ENCODE data around the gene PPTC7. TPM values are rescaled to one million over a fixed set of nuclear protein-coding genes. Genes with fewer than 3 reads are reported as not detected.
"Not testable (repeated sequence)": the region's sequence is repeated elsewhere in the genome, so short reads cannot be mapped to it uniquely, and the experiment has no call there.

PPTC7 gene
- total RNA-seq, 2 donors from 2014 or later, result 11.2 to 21.8 TPM

DNA sequence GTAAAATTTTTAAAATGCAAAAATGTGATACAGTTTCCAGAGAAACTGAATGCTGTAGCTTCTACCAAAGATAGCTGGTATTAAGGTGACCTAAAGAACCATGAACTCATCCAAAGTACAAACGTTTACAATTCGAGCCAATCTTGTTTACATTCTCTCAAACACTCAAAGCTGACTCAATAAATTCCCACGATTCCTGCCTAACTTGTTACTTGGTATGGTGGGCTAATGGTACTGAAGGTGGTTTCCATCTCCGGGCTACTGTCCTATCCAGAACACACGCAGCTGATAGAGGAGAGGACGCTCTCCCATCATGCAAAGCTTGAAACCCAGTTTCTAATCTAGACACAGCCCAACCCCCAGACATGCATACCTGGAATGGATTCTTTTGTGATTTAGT, 49.5 kb downstream of the PPTC7 start:
- intact Hi-C loops (cut with DNase I), result no loop called here
- no peak for TF ChIP-seq POLR2A (IDR thresholded peaks at IDR 0.05)
- TF ChIP-seq, protein P1, sequence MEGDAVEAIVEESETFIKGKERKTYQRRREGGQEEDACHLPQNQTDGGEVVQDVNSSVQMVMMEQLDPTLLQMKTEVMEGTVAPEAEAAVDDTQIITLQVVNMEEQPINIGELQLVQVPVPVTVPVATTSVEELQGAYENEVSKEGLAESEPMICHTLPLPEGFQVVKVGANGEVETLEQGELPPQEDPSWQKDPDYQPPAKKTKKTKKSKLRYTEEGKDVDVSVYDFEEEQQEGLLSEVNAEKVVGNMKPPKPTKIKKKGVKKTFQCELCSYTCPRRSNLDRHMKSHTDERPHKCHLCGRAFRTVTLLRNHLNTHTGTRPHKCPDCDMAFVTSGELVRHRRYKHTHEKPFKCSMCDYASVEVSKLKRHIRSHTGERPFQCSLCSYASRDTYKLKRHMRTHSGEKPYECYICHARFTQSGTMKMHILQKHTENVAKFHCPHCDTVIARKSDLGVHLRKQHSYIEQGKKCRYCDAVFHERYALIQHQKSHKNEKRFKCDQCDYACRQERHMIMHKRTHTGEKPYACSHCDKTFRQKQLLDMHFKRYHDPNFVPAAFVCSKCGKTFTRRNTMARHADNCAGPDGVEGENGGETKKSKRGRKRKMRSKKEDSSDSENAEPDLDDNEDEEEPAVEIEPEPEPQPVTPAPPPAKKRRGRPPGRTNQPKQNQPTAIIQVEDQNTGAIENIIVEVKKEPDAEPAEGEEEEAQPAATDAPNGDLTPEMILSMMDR (IDR thresholded peaks at IDR 0.05), result no peak
- no peak for TF ChIP-seq POLR2AphosphoS5 (IDR thresholded peaks at IDR 0.05)
- DNase-seq (ENCODE audit: low spot score), result no peak
- H3K4me3 ChIP-seq, result no peak overlapping the region
- H3K27ac ChIP-seq, result no peak overlapping the region
- no peaks in the 10 kb centered on the region for H3K9me3 ChIP-seq
- H3K4me1 ChIP-seq (replicated peaks), result peaks cover 12% of the 10 kb centered on the region
- 43% methylated on average over 6 of the region's 6 CpGs for WGBS
- no peaks in the 10 kb centered on the region for H3K36me3 ChIP-seq
- no peaks in the 10 kb centered on the region for H3K27me3 ChIP-seq (replicated peaks; ENCODE audit: insufficient read depth)

DNA sequence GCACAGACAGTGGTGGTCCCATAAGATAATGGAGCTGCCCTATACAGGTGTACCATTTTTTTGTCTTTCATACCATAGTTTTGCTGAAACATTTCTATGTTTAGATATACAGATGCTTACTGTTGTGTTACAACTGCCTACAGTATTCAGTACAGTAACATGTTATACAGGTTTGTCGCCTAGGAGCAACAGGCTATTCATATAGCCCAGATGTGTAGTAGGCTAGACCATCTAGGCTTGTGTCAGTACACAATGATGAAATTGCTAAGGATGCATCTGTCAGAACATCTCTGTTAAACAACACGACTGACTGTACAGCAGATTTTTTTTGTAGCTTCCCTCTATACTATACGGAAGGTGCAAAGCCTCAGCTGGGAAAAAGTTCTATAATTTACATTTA, 50.5 kb downstream of the PPTC7 start:
- H3K27ac ChIP-seq, result no peak overlapping the region
- intact Hi-C loops (cut with DNase I), result no loop called here
- no peaks in the 10 kb centered on the region for H3K9me3 ChIP-seq
- H3K27me3 ChIP-seq (replicated peaks; ENCODE audit: insufficient read depth), result no peaks in the 10 kb centered on the region
- no peak overlapping the region for H3K4me3 ChIP-seq
- 90% methylated on average over 3 of the region's 3 CpGs for WGBS
- TF ChIP-seq, protein P1 (IDR thresholded peaks at IDR 0.05), result no peak
- no peak for TF ChIP-seq POLR2A (IDR thresholded peaks at IDR 0.05)
- no peak for TF ChIP-seq POLR2AphosphoS5 (IDR thresholded peaks at IDR 0.05)
- DNase-seq (ENCODE audit: low spot score), result no peak
- peaks cover 12% of the 10 kb centered on the region for H3K4me1 ChIP-seq (replicated peaks)
- H3K36me3 ChIP-seq, result no peaks in the 10 kb centered on the region

DNA sequence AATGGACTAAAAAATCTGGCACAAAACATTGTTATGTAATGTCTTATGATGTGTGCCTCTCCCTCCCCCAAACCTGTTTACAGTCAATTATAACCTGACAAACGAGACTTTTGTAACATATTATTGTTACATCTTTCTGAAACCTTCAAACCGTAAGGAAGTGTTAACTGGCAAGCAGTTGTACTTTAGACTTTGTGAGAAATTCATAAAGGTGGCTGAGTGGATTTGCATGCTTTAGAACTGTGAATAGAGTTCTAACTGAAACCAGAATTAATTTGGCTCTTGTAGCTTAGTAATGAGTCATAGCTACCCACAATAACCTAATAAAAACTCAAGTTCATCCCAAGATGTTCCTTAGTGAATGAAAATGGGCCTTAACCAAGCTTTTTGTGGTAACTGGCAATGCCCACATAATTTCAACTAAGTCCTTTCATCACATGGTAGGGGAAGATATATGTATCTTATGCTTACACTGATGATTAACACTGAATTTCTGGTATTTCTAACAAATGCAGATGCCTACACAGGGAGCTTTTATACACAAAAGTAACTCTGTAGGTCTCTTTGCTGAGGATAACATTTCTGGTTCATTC, 51.3 kb downstream of the PPTC7 start:
- peaks cover 12% of the 10 kb centered on the region for H3K4me1 ChIP-seq (replicated peaks)
- H3K4me3 ChIP-seq, result no peak overlapping the region
- intact Hi-C loops (cut with DNase I), result no loop called here
- no peaks in the 10 kb centered on the region for H3K36me3 ChIP-seq
- no peaks in the 10 kb centered on the region for H3K27me3 ChIP-seq (replicated peaks; ENCODE audit: insufficient read depth)
- TF ChIP-seq, protein P1 (IDR thresholded peaks at IDR 0.05), result no peak
- TF ChIP-seq POLR2A (IDR thresholded peaks at IDR 0.05) (no peak), POLR2AphosphoS5 (IDR thresholded peaks at IDR 0.05) (peak; percentile 49)
- 17% methylated on average over 2 of the region's 2 CpGs for WGBS
- no peaks in the 10 kb centered on the region for H3K9me3 ChIP-seq
- H3K27ac ChIP-seq, result peak overlapping the region; percentile 0 to 50
- no peak for DNase-seq (ENCODE audit: low spot score)

DNA sequence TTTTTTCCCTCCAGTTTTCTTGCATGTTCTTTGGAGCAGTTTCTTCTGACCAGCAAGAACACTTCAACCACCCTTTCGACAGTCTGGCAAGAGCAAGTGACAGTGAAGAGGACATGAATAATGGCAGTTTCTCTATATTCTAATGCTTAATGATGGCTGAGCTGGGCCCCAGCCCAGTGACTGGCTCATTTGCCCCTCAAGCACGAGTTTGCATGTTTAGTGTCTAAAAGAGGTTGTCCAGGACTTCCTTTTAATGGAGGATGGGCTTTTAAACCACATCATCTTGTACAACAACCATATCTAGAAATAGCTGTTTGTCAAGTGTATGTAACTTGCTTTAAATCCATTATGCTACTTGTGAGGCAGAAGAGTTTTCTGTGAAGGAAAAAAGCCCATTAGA, 52.6 kb downstream of the PPTC7 start:
- 63% methylated on average over 2 of the region's 2 CpGs for WGBS
- Histone ChIP-seq H3K27me3 (replicated peaks; ENCODE audit: insufficient read depth) (no peaks in the 10 kb centered on the region), H3K36me3 (no peaks in the 10 kb centered on the region), H3K27ac (no peak overlapping the region), H3K4me3 (no peak overlapping the region), H3K4me1 (replicated peaks) (peaks cover 12% of the 10 kb centered on the region), H3K9me3 (no peaks in the 10 kb centered on the region)
- no peak for DNase-seq (ENCODE audit: low spot score)
- TF ChIP-seq, protein P1 (IDR thresholded peaks at IDR 0.05), result no peak
- no peak for TF ChIP-seq POLR2AphosphoS5 (IDR thresholded peaks at IDR 0.05)
- TF ChIP-seq POLR2A (IDR thresholded peaks at IDR 0.05), result no peak
- intact Hi-C loops (cut with DNase I), result no loop called here

DNA sequence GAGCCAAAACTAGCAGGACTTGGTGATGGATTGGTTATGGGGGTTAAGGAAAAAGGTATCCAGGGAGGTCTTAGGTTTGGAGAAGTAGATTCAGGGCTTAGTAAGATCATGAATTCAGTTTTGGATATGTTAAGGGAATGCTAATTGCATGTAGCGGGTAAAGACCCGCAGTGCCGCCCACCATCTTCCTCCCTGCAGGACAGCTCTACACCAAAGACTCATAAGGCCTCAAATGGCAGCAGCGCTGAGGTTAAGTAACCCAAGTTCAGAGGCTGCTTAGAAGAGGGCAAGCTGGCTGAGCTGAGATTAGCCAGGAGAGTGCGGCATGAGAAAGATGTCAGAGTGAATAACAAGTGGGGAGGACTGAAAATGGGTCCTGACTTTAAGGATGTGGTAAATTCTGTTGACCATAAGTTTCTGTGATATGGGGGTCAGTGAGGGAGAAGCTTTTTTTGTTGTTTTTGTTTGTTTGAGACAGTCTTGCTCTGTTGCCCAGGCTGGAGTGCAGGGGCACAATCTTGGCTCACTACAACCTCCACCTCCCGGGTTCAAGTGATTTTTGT, 54.8 kb downstream of the PPTC7 start:
- DNase-seq (ENCODE audit: low spot score), result no peak
- Histone ChIP-seq H3K27ac (no peak overlapping the region), H3K4me1 (replicated peaks) (peaks cover 7% of the 10 kb centered on the region), H3K36me3 (no peaks in the 10 kb centered on the region), H3K4me3 (no peak overlapping the region), H3K27me3 (replicated peaks; ENCODE audit: insufficient read depth) (no peaks in the 10 kb centered on the region), H3K9me3 (no peaks in the 10 kb centered on the region)
- TF ChIP-seq POLR2AphosphoS5 (IDR thresholded peaks at IDR 0.05), result no peak
- TF ChIP-seq POLR2A (IDR thresholded peaks at IDR 0.05), result no peak
- TF ChIP-seq, protein P1 (IDR thresholded peaks at IDR 0.05), result no peak
- intact Hi-C loops (cut with DNase I), result no loop called here
- 96% methylated on average over 6 of the region's 6 CpGs for WGBS

DNA sequence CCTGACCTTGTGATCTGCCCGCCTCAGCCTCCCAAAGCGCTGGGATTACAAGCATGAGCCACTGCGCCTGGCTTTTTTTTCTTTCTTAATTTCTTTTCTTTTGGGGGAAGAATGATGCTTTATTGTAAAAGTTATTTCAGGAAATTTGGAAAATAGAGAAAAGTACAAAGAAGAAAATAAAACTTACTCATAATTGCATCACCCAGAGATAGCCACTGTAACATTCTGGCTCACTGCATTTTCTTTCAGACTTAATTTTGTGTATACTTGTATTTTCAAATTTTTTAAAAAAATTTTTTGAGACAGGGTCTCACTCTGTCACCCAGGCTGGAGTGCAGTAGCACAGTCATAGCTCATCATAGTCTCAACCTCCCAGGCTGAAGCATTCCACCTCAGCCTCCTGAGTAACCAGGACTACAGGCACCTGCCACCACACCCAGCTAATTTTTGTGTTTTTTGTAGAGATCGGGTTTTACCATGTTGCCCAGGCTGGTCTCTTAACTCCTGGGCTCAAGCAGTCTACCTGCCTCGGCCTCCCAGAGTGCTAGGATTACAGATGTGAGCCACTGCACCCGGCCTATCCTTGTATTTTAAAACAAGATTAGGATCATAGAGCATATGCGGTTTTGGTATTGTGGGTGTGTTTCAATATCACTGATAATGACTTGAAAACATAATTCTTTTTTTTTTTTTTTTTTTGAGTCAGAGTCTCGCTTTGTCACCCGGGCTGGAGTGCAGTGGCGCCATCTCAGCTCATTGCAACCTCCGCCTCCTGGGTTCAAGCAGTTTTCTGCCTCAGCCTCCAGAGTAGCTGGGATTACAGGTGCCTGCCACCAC, 62.0 kb downstream of the PPTC7 start:
- H3K9me3 ChIP-seq; H3K36me3 ChIP-seq; H3K4me3 ChIP-seq; H3K27me3 ChIP-seq (replicated peaks; ENCODE audit: insufficient read depth); DNase-seq (ENCODE audit: low spot score); intact Hi-C loops (cut with DNase I); H3K27ac ChIP-seq; H3K4me1 ChIP-seq (replicated peaks): not testable (repeated sequence)
- WGBS, result 93% methylated on average over 11 of the region's 11 CpGs

DNA sequence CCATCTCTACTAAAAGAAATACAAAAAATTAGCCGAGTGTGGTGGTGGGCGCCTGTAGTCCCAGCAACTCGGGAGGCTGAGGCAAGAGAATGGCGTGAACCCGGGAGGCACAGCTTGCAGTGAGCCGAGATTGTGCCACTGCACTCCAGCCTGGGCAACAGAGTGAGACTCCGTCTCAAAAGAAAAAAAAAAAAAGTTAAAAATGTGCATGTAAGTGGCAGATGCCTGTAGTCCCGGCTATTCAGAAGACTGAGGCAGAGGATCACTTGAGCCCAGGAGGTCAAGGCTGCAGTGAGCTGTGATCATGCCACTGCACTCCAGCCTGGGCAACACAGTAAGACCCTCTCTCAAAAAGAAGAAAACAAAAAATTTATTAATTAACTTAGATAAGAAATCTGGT, 65.1 kb downstream of the PPTC7 start:
- DNase-seq (ENCODE audit: low spot score); H3K4me3 ChIP-seq; H3K4me1 ChIP-seq (replicated peaks); H3K27ac ChIP-seq; H3K36me3 ChIP-seq; H3K9me3 ChIP-seq; H3K27me3 ChIP-seq (replicated peaks; ENCODE audit: insufficient read depth): not testable (repeated sequence)
- intact Hi-C loops (cut with DNase I), result loop anchor here (10.0 kb wide), 1 partner anchor 367 kb away; no protein-coding TSS in a partner anchor
- 94% methylated on average over 8 of the region's 8 CpGs for WGBS
